KG1 (cell line): ENCODE data around the gene TGOLN2.
"Not testable (repeated sequence)": the region's sequence is repeated elsewhere in the genome, so short reads cannot be mapped to it uniquely, and the experiment has no call there.

Source experiments
- DNase-seq: peaks from one replicate; lab custom pipeline; 2025; lab: John Stamatoyannopoulos, UW

The TGOLN2 gene

DNA sequence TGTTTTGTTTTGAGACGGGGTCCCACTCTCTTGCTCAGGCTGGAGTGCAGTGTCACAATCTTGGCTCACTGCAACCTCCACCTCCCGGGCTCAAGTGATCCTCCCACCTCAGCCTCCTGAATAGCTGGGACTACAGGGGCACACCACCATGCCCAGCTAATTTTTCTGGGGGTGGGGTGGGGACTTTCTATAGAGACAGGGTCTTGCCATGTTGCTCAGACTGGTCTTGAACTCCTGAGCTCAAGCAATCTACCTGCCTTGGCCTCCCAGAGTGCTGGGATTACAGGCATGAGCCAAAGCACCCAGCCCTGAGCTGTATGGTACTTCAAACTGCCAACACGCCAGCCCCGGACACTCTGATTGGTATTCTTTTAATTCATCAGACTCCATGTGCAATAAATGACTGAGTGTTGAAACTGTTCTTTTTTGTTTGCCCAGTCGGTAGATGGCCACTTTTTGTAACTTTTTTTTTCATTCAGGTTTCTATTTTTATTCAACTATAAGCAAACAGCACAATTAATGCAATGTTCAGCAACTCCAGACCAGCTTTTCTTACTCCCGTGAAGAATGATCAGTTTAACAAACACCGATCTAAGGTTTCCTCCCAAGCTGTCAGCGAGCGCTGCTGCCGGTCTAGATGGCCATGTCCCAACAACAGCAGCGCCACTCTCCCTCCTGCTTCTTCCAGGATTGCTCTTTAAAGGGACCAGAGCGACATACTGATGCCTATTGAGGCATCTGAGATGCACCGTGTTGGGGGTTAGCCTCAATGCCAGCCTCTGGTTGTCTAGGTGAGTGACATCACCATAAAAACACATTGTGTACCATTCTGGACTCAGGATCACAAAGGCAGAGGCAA is 12.5 kb upstream of the TGOLN2 start:
- DNase-seq = no peak

DNA sequence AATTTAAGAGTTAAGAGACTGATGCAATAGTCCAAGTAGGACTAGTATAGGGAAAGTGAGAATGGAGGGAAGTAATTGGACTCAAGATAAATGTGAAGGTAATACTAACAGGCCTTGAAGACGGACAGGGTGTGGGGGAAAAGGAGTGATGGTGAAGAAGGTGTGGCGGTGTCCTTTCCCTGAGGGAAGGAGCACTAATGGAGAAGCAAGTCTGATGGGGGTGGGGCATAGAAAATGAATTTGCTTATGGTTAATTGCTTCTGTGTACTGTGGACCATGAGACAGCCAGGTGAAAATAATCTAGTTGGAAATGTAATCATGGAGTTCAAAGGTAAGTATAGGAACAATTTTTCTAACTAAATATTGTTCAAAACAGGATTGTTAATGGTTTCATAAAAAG is 7.1 kb upstream of the TGOLN2 start:
- DNase-seq = no peak

DNA sequence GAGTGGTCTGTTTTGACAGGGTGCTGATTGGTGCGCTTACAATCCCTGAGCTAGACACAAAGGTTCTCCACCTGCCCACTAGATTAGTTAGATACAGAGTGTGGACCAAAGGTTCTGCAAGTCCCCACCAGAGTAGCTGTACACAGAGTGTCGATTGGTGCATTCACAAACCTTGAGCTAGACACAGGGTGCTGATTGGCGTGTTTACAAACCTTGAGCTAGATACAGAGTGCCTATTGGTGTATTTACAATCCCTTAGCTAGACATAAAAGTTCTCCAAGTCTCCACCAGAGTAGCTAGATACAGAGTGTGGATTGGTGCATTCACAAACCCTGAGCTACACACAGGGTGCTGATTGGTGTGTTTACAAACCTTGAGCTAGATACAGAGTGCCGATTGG is 6.1 kb upstream of the TGOLN2 start:
- DNase-seq = not testable (repeated sequence)

DNA sequence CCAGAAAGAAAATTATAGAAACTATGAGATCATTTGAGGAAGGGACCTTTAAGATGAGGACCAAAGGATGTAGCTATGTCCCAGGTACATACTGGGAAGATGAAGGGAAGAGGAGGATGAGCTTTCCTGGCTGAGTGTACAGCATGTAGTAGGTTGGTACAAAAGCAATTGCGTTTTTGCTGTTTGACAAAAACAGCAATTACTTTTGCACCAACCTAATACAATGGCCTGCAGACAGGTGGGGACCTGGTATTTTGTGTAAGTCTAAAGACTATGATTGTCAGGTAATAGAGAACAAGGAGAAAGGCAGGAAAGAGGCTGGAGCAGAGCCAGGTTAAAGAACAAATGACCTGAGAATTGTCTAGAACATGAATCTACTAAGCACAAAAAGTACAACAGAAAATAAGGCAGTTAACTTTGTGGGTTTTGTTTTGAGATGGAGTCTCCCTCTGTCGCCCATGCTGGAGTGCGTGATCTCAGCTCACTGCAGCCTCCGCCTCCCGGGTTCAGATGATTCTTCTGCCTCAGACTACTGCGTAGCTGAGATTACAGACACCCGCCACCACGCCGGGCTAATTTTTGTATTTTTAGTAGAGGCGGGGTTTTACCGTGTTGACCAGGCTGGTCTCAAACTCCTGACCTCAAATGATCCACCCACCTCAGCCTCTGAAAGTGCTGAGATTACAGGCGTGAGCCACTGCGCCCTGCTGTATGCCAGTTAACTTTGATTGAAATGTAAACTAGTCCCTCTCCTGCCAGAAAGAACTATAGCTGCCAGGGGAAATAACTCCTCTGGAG is 3.2 kb upstream of the TGOLN2 start:
- no peak for DNase-seq

DNA sequence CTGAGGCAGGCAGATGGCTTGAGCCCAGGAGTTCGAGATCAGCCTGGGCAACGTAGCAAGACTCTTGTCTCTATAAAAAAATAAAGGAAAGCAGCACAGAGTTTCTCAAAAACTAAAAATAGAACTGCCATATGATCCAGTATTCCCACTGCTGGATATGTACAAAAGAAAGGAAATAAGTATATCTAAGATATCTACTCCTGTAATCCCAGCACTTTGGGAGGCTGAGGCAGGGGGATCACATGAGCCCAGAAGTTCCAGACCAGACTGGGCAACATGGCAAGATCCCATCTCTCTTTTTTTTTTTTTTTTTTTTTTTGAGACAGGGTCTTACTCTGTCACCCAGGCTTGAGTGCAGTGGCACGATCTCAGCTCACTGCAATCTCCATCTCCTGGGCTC is 1.9 kb upstream of the TGOLN2 start:
- not testable (repeated sequence) for DNase-seq

DNA sequence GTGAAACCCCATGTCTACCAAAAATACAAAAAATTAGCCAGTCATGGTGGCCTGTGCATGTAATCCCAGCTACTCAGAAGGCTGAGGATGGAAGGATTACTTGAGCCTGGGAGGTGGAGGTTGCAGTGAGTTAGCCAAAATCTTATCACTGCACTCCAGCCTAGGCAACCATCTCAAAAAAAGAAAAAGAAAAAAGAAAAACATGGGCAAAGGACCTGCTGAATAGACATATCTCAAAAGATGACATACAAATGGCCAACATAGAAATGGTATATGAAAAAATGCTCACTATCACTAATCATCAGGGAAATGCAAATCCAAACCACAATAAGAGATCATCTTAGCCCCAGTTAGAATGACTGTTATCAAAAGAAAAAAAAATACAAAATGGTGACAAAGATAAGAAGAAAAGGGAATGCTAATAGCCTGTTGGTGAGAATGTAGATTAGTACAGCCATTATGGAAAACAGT is 1.4 kb upstream of the TGOLN2 start:
- DNase-seq = no peak

DNA sequence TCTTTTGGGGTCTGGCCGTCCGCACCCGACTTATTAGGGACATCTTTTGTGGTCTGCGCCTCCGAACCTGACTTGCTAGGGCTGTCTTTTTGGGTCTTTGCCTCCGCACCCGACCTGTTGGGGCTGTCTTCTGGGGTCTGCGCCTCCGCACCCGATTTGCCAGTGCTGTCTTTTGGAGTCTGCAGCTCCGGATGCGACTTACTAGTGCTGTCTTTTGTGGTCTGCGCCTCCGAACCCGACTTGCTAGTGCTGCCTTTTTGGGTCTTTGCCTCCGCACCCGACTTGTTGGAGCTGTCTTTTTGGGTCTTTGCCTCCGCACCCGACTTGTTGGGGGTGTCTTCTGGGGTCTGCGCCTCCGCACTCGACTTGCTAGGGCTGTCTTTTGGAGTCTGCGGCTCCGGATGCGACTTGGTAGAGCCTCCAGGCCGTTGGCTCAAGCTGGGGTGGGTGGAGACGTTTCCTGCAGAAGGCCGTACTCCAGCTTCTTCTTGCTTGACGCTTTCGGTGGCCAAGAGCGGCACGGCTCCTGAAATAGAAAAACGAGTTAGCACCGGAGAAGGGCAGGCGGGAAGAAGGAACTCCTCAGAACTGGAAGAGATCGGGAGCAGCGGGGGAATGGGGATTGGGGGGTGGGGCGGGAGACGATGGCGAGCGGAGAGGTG is 498 bp downstream of the TGOLN2 start:
- peak; percentile 17 for DNase-seq

DNA sequence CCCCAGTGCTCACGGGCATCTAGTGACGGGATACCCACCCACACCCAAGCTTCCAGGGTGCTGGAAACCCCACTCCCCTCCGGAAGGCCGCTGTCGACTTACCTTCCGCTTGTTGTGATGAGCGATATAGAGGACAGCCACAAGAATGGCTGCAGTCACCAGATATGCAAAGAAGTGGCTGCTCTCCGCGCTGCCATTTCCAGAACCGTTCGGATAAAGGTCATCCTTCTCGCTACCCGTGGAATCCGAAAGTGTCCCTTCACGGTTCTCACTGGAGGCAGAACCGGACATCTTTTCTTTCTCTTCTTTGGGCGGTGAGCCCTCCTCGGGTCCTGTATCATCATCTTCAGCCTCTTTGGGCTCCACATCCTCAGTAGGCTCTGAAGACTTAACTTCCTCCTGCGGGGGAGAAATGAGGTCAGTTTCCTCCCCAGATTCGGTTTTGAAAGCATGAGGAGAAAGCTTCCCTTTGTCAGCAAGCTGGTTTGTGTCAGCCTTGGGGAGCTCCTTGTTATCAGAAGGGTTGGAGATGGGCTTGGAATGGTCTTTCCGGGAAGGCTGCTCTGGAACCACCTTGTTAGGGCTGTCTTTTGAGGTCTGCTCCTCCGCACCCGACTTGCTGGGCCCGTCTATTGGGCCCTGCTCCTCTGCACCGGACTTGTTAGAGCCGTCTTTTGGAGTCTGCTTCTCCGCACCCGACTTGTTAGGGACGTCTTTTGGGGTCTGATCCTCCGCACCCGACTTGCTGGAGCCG is 1.2 kb downstream of the TGOLN2 start:
- DNase-seq = peak; percentile 38

DNA sequence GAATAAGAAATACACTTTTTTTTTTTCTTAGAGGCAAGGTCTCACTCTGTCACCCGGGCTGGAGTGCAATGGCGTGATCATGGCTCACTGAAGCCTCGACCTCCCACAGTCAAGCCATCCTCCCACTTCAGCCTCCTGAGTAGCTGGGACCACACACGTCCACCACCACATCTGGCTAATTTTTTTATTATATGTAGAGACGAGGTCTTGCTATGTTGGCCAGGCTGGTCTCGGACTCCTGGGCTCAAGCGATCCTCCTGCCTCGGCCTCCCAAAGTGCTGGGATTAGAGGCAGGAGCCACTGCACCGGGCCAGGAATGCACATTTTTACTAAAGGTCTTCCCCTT is 2.4 kb downstream of the TGOLN2 start:
- DNase-seq = no peak

DNA sequence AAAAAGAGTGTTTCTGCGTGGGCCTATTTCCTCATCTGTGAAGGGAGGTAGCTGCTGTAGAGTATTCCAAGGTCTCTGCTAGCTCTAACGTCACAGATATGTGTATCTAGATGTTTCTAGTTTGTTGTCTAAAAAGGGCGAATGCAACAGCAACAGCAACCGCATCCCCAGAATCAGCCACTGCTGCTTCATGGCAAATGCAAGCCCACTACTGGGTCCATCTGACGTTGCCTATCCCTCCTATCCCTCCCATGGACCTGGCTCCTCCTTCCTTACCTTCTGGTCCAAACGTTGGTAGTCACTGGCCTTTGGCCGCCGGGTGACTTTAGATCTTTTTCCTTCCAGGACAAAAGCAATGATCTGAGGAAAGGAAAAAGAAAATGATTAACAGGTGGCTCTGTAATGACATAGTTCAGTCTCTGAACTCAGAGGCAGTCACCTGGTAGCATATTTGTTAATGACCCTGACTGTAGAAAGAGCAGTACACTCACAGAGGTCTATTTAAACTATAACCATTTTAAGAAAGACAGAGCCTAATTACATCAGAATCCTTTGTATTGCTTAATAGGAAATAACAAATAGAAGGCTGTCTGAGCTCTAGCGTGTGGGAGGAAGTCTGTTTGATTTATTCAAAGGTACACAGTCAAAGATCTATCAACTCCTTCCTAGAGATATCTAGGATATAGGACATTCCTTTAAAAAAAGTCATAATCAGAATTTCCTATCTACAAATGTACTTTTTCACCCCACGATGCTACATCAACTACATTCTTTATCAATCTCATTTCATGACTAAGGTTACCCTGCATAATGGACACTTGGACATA is 2.9 kb downstream of the TGOLN2 start:
- no peak for DNase-seq

DNA sequence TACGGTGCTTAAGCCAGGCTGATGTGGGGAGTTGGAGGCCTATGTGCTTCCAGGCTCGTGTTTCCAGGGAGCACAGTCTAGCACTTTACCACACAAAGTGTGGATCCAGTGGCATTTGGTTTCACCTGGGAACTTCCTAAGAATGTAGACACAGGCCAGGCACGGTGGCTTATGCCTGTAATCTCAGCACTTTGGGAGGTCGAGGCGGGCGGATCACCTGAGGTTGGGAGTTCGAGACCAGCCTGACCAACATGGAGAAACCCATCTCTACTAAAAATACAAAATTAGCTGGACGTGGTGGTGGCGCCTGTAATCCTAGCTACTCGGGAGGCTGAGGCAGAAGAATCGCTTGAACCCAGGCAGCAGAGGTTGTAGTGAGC is 3.8 kb downstream of the TGOLN2 start:
- DNase-seq = not testable (repeated sequence)

DNA sequence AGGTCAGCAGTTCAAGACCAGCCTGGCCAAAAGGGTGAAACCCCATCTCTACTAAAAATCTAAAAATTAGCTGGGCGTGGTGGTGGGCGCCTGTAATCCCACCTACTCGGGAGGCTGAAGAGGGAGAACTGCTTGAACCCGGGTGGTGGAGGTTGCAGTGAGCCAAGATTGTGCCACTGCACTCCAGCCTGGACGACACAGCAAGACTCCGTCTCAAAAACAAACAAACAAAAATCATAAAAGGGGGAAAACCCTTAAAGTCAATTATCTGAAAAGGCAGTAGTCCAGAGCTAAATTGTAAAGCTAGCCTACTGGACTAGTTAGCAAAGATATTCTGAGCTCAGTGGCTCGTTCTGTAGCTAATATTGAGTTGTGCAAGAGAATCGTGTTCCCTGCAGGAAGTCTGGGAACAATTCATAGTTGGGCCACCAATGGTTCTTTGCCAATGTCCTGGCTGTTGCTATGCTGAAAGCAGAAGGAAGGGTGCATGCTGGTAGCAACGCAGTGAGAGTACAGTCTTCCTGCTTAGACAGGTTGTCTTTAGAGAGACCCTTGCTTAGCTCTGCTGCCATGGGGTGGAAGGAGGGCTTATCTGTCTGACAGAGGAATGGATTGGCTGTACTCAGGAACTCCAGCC is 4.3 kb downstream of the TGOLN2 start:
- DNase-seq = no peak

DNA sequence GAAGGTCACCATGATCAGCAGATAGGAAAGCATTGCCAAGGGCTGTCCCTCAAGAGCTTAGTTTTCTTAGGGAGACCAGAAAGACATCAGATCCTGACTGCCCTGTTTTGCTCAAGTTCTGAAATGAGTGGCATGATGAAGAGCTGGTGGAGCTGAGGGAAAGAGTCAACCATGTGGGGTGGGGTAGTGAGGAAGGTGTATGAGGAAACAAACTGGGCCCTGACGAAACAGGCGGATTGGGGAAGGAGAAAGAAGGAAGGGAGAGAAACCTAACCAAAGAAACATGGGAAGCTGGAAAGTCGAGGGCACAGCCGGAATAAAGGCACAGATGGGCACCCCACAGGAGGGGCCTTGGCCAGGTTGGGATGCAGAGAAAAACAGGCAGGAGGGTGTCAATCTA is 8.0 kb downstream of the TGOLN2 start:
- no peak for DNase-seq

DNA sequence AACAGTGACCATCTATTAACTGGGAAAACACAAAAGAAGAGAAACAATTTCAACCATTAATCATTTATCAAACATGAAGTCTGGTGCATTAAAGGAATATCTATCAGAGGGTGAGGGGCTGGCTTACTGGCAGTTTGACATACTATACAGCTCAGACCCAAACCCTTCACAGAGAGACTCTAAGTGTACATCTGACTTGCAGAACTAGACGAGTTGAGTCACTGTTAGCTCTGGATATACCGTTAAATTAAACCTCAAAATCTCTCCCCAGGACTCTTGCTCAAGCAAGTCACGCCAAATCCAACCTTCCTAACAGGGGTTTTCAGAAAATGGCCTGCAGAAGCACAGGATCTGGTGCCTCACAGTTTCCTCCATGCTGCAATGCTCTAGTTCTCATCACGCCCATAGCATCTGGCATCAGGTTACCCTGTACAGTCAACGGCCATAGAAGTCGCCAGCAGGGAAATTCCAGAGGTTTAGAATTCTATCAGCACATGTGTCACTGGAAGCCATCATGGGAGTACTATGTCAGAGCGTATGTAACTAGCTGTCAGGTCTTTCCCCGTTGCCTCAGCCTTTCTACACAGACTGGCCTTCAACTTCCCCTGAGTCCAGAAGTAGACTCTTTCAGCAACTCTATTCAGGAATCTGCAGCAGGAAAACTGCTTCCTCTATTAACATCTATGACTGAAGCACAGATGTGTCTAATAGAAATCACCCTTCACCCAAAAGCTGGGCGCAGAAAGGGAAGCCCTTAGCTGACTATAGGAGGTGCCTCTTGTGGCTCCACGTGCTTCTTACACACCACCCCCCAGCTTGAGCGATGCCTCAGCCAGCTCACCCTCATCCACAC is 9.3 kb downstream of the TGOLN2 start:
- no peak for DNase-seq

DNA sequence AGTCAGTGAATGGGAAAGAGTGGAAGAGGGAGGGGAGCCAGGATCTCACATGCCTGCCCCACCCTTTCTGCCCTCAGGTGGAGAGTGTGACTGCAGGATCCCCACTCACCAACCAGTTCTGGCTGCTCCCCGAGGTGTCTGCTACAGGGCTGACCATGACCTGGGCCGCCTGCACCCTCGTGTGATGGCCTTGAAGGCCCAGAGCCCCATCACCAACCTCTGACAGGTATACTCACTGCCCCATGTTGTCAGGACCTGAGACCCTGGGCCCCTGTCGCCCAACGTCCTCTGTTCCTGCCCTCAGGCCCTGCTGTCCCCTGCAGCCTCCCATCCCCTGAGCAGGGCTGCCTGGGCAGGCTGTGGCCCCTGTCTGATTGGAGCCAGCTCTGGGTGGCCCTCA is 11.9 kb downstream of the TGOLN2 start:
- not testable (repeated sequence) for DNase-seq

DNA sequence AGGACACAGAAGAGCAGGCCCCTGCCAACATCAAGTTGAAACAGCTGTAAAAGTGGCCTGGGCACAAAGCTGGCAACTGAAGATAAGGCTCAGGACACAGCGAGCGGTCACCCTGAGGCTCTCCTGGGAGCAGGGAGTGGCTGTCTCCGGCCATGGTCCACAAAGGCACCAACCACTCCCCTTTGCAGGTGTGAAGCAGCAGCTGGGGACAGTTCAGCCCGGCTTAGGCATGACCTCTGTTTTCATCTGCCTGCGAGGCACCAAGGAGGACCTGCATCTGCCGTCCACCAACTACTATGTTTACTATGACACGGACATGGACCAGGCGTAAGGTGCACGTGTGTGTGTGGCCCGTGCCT is 12.9 kb downstream of the TGOLN2 start:
- no peak for DNase-seq

DNA sequence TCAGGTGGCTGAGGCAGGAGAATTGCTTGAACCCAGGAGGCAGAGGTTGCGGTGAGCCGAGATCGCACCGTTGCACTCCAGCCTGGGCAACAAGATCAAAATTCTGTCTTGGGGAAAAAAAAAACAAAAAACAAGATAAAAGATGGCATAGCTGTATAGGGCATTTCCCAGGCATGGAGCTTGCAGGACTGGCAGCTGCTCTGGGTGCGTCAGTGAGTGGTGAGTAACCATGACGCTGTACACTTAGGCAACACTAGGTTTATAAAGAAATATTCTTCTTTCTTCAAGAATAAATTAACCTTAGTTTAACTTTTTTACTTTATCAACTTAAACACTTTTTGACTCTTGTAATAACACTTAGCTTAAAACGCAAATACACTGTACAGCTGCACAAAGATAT is 15.4 kb downstream of the TGOLN2 start:
- DNase-seq = no peak

DNA sequence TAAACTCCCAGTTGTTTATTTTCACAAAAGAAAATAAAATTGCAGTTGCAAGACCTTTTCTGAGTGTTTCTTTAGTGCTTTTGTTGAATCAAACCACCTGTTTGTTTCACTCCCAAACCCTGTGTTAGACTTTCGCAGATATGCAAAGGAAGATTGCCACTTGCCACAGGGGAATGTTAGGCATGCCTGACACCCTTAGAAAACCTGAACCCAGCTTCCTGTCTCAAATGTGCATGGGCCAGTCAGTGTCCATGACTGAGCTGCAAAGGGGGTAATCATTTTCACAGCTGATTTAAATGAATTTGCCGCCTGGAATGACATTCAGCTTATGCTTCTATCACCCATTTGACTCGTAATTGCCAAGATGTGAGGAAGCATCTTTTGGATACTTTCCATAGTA is 17.5 kb downstream of the TGOLN2 start:
- DNase-seq = no peak

DNA sequence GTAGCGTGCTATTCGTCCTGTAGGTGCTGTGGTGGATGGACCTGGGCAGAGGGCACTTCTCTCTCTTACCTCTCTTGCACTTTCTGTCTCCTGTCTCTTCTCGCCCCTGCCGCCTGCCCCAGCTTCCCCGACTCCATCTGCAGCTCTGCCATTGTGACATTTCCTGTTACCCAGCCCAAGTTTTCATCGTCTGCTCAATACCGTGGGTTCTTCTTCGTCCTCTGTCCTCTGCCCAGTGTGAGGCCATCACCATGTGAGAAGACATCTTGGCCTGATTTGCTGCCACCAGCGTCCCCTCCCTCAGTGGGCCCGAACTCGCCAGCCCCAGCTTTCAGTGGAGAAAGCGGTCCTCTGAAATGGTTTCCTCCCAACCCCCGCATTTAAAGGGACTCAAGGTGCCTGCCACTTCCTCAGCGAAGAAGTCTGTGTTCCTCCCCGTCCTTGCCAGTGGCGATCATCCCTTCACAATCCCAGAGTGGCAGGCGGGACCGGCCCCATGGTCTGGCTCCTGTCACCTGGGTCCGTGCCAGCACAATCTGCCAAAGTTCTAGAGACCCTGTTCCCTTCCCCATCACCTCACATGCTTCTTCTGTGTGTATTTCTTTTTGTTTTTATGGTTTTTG is 18.0 kb downstream of the TGOLN2 start:
- no peak for DNase-seq
